COLO829 (cell line): ENCODE data around the gene CLPSL2.

ENCODE experiments used
- DNase-seq: peaks from one replicate; pipeline ENCODE4 v3.0.0; 2012; ENCODE audit warnings: low spot score

The CLPSL2 gene

DNA sequence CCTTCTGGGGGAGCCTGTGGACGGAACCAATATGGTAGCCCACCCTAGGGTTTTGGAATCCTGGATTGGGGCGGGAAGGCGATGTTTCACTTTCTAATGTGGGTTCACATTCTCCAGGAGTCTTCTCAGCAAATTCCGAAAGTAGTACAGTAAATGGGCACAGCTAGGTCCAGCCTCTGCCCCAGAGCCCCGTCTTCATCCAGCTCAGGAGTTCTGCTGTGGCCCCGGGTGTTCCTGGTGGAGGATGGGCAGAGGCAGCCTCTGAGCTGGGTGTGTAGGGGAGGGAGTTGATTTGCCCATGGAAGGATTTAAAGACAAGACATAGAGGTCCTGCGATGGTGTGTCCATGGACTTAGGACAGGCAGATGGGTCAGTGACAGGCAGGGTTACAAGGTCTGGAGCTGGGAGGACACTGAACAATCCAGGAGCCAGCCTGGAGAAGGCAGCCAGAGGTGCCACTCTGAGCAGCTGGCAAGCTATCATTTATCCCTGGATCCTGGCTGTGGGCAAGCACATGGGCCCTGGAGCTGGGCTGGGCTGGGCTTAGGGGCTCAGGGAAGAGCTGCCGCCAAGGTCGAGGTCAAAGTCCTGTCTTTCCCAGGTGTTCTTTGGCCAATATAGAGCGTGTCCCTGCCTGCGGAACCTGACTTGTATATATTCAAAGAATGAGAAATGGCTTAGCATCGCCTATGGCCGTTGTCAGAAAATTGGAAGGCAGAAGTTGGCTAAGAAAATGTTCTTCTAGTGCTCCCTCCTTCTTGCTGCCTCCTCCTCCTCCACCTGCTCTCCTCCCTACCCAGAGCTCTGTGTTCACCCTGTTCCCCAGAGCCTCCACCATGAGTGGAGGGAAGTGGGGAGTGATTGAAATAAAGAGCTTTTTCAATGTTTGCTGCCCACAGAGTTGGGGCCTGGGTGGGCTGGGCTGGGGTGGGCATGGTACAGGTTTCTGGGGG is 11.1 kb downstream of the CLPSL2 start:
- DNase-seq: no peak

DNA sequence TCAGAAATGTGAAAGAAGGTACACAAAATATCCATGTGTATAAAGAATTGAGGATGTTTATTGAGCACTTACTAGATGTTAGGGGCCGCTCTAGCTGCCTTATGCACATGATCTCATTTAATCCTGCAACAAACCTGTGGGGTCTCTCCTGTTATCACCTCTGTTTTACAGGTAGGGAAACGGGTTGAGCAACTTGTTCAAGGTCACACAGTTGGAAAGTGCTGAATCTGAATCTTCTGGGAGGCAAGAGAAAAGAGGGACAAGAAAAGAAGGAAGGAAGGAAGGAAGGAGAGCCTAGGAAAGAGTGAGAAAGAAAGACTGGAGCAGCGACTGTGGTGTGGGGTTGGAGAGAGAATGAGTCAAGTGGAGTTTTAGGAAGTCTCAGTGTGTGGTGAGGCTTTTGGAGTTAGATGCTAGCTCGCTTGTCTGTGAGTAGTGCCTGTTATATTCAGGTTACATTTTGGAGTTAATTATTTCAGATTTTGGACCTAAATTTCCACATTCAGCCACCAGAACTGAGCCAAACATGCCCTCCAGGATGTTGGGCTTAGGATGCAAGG is 12.1 kb downstream of the CLPSL2 start:
- DNase-seq: no peak

DNA sequence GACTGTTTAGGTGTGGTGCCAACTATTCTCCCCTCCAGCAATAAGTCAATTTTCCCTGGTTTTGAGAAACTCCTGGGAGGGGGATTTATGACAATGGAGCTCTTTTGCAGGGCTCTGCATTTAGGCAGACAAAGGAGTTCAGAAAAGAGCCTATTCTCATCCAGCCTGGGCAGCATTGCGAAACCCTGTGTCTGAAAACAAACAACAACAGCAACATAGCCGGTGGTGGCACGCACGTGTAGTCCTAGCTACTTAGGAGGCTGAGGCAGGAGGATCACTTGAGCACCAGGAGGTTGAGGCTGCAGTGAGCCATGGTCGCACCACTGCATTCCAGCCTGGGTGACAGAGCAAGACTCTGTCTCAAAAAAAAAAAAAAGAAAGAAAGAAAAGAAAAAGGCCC is 14.3 kb downstream of the CLPSL2 start:
- DNase-seq: no peak

DNA sequence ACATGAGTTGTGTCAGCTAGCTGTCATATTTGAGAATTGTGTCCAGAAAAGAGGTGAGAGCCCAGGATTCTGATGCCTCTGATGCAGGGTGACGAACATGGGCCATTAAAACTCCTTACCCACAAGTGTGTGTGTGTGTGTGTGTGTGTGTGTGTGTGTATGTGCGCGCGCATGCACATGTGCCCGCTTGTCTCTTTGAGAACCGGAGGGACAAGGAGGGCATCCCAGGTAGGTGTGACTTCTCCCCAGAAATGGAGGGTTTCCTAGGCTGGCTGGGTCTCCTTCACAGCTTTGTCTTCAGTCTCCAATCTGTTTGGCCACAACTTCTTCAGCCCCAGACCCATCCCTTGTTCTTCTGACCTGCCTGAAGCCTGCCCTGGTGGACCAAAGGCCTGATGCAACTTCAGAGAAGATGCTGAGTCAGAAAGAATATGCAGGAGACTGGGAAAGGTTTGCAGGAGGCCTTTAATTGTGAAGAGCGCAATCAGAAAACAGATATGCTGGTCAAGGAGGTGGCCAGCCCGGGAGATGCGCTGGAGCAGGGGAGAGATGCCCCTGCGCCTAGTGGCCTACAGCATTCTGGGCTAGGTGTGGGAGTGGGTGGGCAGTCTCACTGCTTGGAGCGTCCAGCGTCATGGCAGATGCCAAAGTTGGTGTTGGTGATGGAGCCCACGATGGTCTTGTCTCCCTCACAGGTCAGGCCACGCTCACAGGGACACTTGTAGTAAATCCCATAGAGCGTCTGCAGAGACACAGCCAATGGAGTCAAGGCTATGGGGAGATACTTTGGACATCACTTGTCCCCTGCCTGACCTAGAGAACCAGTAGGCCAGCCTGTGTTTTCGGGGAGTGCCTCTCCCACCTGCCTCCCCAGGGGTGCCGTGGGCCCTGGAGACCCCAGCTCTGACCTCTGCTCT is 18.4 kb downstream of the CLPSL2 start:
- no peak for DNase-seq

DNA sequence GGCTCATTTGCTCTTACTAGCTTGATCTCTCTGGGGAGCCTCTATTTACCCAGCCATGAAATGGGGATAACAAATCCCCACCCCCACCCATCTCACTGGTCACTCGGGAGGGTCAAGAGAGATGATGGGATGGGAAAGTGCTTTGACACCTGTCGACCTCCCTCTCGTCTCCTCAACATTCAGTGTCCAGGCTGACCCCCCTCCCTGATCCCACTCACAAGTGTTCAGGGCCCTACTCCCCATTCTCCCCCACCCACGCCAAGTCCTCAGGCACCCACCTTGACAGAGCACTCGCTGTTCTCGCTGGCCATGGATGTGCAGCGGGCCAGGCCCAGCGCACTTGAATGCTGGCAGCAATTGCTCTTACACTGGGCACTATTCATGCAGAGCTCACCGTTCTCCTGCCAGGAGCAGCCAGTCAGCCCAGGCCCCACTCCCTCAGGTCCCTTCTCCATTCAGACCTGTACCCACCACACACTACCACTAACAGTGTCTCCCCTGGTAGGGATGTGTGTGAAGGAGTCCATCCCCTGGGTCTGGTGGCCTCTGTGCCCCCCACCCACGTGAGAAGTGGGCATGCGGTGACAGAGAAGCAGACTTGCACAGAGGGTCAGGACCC is 19.2 kb downstream of the CLPSL2 start:
- no peak for DNase-seq

DNA sequence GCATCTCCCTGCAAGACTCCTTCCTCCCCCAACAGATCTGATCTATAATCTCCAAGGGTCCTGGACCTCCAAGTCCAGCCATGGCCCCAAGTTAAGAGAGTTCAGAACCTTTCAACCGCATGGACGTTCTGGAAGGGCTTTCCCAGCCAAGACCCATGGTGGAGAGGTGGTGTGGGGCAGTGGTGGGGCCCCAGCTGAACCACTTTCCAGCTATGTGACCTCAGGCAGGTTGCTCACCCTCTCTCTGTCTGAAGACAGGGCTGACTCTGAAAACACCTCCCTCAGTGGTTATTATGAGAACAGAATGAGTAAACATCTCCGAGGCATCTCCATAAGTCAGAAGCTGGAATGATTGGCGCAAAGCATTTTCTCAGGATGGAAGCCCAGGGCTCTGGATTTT is 19.8 kb downstream of the CLPSL2 start:
- DNase-seq: no peak

DNA sequence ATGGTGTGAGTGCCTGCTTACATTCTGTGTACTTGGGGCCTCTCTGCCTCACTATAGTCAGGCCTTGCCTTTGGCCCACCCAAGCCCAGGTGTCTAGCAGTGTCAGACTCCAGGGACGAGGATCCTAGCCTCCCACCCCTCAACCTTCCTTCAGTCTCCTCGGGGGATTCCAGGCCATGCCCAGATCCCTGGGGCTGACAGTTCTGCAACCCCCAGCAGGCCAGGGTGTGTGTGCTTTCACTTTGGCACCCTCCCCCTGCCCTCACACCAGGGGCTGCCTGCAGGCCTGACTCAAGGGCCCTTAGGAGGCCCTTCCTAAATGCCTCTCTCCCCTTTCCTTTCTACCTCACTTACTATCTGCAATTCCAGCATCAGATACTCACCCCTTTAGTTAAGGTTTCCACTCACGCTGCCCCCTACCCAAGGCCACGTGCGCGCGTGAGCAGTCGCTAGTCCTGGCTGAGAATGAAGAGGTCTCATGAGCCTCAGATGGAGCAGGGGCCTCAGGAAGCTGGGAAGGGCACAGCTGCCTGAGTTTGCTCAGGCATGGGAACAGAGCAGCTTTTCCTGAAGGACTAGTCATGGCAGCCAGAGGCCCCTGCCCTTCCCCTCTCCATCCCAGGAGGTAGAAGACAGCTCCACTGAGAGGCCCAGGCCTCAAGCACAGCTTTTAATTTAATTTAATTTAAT is 21.6 kb downstream of the CLPSL2 start:
- no peak for DNase-seq

DNA sequence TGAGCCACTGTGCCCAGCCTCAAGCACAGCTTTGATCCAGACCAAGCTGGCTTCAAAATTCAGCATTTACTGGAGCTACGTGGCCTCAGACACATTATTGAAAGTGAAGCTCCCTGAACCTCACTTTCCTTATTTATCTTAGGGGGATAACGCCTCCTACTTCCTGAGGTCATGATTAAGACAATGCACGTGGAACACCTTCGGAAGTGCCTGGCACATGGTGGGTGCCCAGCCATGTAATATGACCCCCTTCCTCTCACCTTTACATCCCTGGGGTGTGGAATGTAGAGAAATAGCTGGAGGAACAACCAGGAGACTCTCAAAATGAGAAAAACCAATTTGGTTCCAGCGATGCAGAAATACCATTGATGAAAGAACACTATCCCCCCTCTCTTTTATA is 22.3 kb downstream of the CLPSL2 start:
- no peak for DNase-seq

DNA sequence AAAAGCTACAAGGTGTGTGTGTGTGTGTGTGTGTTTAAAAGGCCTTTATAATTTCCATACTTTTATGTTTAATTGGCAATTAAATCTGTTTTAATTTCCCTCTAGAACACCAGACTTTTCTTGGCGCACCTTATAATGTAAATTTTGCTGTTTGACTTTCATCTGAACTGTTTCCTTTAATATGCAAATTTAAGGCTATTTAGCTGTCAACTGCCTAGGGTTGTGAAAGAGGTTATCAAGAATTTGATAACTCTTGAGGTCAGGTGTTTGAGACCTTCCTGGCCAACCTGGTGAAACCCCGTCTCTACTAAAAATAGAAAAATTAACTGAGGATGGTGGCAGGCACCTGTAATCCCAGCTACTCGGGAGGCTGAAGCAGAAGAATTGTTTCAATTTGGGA is 24.8 kb downstream of the CLPSL2 start:
- DNase-seq: no peak

DNA sequence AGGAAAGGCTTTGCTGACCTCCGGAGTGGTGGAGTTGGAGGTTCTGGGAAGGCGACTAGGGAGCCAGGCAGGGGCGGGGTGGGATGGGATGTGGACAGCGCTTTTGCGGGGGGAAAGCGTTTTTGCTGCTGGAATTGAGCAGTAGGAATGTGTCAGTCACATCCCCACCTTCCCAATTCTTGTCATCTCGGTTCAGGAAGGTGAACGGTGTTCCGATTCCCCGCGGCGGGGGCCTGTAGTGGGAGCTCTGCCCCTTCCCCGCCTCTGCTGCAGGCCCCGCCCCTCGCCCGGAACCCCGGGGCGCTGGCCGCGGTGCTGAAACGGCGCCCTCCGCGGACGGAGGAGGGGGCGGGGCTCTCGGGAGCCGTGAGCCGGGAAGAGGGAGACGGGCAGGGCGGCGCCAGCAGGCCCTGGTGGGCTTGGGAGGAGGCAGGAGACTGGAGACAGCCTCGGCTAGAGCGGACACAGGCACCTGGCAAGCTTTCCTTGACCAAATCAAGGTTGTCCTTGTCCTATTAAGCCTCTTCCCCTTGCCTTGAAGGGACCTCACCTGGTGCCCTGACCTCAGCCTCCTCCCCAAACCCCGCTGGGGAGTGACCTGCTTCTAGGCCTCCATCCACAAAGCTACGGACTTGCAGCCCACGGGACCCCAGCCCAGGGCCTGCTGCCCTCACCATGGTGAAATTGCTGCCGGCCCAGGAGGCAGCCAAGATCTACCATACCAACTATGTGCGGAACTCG is 28.8 kb downstream of the CLPSL2 start, which contains the start of gene LHFPL5:
TSS of gene LHFPL5 (plus strand) at position 357 of the 741 bp plus-strand sequence. CDS start at position 676, 319 bp downstream.
- no peak for DNase-seq

DNA sequence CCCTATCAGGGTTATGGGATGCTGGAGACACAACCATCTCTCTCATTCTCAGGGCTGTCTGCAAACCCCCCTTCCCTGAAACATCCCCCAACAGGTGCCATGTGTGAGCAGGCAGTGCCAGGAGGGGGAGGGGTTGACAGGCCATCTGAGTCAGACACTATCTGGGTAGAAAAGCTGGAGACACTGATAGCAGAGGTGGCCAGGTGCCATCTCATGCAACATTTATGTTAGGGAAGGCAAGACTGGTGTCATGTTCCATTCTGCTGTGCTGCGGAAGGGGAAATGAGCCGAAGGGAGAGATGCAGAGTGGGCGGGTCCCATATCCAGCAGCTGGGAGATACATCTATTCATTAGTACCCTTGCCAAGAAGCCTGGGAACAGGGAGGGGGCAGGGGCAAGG is 32.3 kb downstream of the CLPSL2 start:
- no peak for DNase-seq

DNA sequence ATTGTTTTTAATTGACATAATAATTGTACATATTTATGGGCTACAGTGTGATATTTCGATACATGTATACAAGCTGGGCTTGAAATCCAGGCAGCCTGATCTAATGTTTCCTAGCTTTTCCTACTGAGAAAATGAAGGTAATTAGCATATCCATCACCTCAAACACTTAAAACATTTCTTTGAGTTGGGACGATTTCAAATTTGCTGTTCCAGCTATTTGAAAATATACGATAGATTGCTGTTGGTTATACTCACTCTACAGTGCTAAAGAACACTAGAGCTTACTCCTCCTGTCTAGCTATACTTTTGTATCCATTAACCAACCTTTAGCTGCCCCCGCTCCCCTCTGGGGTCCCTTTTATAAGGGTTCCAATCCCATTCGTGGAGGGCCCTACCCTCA is 33.4 kb downstream of the CLPSL2 start:
- no peak for DNase-seq

DNA sequence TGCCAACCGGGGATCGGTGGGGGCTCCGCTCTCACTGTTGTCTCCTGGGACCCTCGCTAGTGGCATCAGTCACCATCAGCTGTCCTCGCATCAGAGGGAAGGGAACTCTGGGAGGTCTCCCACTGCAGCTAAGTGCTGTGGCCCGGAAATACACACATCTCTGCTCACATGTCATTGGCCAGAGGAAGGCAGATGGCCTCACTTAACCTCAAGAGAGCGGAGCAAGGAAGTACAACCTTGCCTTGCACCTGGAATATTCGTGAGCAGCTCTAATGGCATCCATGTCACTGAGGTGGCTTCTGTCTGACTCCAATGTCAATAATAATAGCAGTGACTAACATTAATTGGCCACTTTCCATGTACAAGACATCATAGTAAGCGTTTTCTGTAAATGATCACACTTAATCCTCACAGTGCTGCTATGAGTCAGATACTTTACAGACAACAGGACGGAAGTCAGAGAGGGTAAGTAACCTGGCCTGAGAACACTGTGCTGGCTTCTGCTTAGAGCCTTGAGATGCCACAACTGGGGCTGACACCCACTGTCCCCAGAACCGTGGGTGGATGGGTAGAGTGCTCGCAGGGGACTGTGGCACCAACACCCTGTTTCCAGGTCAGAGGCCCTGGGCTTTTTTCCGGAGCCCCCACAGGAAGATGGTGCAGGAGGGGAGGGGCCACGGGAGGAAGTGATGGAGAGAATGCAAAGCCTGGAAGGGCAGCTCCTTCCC is 34.7 kb downstream of the CLPSL2 start:
- no peak for DNase-seq

DNA sequence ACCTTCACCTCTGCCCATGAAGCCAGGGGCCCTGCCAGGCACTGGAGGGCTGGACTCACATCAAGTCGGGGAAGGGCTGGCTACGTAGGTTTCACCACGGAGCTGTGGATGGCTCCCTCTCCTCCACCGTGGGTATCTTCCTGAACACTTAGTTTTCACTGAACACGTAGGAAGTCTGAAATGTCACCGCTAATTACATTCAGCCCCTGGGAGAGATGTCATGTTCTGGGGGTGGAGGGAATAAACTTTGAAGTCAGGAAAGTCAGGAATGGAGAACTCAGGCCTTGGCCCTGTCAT is 35.2 kb downstream of the CLPSL2 start:
- no peak for DNase-seq

DNA sequence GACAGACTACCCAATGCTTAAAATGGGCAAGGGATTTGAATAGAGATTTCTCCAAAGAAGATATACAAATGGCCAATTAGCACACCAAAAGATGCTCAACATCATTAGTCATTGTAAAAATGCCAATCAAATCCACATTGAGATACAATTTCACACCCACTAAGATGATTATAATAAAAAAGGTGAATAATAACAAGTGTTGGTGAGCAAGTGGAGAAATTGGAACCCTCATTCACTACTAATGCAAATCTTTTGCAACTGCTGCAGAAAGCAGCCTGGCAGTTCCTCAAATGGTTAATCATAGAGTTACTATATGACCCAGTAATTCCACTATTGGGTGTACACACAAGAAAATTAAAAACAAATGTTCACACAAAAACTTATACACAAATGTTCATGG is 41.1 kb downstream of the CLPSL2 start:
- no peak for DNase-seq

DNA sequence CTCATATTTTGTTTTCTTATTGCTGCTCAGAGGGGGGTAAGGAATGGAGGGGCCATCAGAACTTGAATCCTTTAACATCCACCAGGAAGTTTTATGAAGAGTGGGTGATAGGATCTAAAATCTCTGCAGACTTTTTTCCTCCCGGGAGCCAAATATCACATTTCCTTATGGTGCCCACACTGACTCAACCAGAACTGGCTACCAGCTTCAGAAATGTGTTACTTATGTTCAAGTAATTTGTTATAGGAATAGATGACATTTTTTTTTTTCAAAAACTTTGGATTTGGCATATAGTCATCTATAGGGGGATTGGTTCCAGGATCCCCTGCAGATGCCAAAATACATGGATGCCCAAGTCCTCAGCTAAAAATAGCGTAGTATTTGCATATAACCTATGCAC is 47.2 kb downstream of the CLPSL2 start:
- DNase-seq: no peak

DNA sequence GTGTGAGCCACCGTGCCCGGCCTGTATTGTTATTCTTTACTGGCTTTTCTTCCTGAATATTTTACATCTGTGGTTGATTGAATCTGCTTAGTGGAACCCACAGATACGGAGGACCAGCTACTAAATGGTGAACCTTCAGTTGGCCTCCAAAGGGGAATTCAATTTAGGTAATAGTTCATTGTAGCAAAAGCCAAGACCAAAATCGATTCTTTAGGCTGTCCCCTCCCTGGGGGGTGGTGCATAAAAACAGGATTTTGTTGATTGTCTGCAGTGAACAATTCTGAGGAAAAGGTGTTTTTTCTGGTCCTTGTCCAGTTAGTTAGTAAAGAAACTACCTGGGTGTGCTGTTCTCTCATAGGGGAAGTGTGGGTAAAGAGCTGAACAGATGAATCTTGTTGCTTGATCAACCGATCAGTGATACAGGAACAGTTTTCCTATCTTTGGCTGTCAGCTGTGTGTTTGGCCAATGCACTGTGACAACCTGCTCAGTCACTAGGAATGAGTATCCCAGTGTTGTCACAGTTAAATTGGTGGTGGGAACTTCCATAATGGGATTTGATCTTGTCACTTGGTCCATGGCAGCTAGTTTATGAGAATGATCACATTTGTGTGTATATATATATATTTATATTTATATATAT is 48.3 kb downstream of the CLPSL2 start:
- DNase-seq: no peak
